IgD-negative memory B cell (primary cell): ENCODE measurements around the gene MAPK1. TPM values are rescaled to one million over a fixed set of nuclear protein-coding genes. Genes with fewer than 3 reads are reported as not detected.
"Not testable (repeated sequence)": the region's sequence is repeated elsewhere in the genome, so short reads cannot be mapped to it uniquely, and the experiment has no call there.

Source experiments
- H3K27ac Mint-ChIP-seq, 3 donors: one replicate each; pipeline ENCODE4 v1.8.0; 2020 to 2022; ENCODE audit warnings: mild to moderate bottlenecking in 3 of 3, mixed read lengths in 3 of 3, moderate library complexity in 1 of 3
- H3K27me3 Mint-ChIP-seq: one replicate; pipeline ENCODE4 v1.8.0; 2021; ENCODE audit warnings: mixed read lengths
- H3K36me3 Mint-ChIP-seq: one replicate; pipeline ENCODE4 v1.8.0; 2020; ENCODE audit warnings: mild to moderate bottlenecking, mixed read lengths
- H3K4me1 Mint-ChIP-seq, 3 donors: one replicate each; pipeline ENCODE4 v1.8.0; 2020 to 2022; ENCODE audit warnings: mixed read lengths in 3 of 3, mild to moderate bottlenecking in 1 of 3
- H3K4me3 Mint-ChIP-seq, 4 donors: one replicate each; pipeline ENCODE4 v1.8.0; 2020 to 2022; ENCODE audit warnings: mild to moderate bottlenecking in 4 of 4, mixed read lengths in 4 of 4, moderate library complexity in 3 of 4
- H3K9me3 Mint-ChIP-seq, 3 donors: one replicate each; pipeline ENCODE4 v1.8.0; 2020 to 2021; ENCODE audit warnings: mixed read lengths in 3 of 3, mild to moderate bottlenecking in 1 of 3
- polyA plus RNA-seq: library from polyadenylated mRNA; unstranded; fragments of 300-500 nt; fragmentation: Illumina TruSeq; gene quantifications from one replicate; pipeline ENCODE4 v1.2.3, GENCODE V29; 2021

MAPK1 gene
- polyA plus RNA-seq = 41.2 TPM

DNA sequence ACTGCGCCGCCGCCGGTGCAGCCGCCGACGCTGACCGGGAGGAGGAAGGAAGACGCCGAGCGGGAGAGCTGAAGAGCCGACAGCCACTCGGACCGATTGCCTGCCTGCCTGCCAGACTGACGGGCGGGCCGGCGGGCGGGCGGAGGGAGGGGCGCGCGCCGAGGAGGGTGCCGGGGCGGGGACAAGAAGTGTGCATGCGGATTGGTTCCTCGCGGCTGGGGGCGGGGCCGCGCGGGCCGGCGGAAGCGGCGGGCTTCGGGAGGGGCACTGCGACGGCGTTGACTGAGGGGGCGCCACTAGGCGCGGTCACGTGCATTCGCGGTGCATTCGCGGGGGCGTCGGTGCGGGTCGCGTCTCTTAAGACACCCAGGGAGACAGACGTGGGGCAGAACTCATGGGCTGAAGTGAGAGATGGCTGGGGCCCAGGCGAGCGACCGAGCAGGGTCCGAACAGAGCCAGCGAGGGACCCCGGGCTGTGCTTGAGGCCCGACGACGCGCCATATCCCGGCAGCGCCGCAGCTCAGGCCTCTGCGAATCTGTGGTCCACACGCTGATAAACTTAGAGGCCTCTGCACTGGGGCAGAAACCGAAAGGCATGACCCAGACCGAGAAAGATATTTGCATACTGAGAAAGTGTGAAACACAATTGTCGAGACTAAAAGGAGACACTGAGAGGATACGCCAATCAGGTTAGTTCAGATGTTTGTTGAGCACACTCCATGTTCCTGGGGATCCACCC, at the start of gene MAPK1:
TSS of gene MAPK1 (minus strand) at position 118 of the 739 bp plus-strand sequence. CDS start 205 bp downstream, outside the sequence.
- peaks cover 3% of the 10 kb centered on the region for H3K36me3 Mint-ChIP-seq
- H3K27me3 Mint-ChIP-seq = no peaks in the 10 kb centered on the region
- H3K27ac Mint-ChIP-seq = peak within 1 kb of the TSS; percentile 94 to 98 (median 98)
- peaks cover 2 to 4% (median 2%) of the 10 kb centered on the region in 3 donors for H3K9me3 Mint-ChIP-seq
- peak within 1 kb of the TSS; percentile 96 to 100 (median 98) for H3K4me3 Mint-ChIP-seq
- H3K4me1 Mint-ChIP-seq = peaks cover 23 to 42% (median 32%) of the 10 kb centered on the region in 3 donors

DNA sequence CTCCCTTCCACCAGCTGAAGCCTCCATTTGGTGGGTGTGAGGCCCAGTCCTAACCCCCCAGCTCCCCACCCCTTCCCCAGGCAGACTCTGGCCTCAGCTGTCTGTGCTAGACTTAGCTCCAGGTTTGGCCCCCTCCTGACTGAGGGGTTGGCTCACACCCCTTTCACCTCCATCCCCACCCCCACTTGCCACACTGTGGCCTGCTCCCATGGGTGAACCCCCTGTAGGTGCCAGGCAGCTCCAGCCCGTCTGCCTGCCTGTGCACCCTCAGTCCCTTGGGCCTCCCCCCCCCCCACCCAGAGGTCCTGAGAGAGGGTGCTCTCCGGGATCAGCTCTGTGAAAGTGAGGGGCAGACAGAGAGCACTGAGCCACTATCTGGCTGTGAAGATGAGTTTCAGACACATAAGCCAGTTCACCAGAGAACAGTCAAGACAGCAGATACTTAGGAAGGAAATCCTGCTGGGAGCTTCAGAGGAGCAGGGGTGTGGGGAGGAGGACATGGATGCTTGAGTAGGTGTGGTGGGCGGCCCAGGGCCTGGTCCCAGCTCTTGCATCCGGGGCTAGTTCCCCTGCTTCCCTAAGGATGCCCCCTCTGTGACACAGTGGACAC, 49.0 kb upstream of the MAPK1 start:
- Mint-ChIP-seq H3K27me3 (no peaks in the 10 kb centered on the region), H3K36me3 (no peaks in the 10 kb centered on the region), H3K9me3 (no peaks in the 10 kb centered on the region), H3K4me3 (no peak overlapping the region), H3K27ac (no peak overlapping the region), H3K4me1 (peaks cover 0 to 2% (median 2%) of the 10 kb centered on the region in 3 donors)

DNA sequence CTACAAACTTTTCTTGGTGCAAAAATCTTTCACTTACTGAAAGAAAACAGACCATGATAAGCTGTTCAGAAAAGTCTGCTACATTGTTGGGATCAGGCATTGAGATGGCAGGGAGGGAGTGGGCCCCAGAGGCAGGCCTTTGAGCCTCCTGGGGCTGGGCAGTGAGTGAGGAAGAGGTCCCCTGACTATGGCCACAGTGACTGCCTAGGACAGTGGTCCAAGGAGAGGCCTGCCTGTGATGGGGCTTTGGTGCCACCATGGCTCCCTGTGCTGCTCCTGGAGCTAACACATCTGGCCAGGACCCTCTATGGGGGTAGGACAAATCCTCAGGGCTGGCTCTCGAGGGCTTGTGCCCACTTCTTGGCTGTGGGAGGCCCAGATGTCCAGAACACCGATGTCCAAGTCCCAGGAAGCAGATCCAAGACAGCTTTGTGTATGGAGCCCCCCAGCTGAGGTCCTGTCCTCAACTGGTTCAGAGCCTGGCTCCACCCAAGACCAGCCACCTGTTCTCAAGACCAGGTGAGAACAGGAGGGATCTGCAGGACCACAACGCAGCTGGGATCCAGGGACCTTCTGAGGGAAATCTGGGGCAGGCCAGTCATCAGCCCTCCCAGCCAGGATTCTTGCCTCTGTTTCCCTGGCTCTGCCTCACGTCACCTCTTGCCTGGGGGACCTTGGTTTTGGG, 48.3 kb upstream of the MAPK1 start:
- H3K27ac Mint-ChIP-seq = no peak overlapping the region
- H3K27me3 Mint-ChIP-seq = no peaks in the 10 kb centered on the region
- no peak overlapping the region for H3K4me3 Mint-ChIP-seq
- H3K36me3 Mint-ChIP-seq = no peaks in the 10 kb centered on the region
- no peaks in the 10 kb centered on the region for H3K9me3 Mint-ChIP-seq
- H3K4me1 Mint-ChIP-seq = peaks cover 0 to 2% (median 2%) of the 10 kb centered on the region in 3 donors

DNA sequence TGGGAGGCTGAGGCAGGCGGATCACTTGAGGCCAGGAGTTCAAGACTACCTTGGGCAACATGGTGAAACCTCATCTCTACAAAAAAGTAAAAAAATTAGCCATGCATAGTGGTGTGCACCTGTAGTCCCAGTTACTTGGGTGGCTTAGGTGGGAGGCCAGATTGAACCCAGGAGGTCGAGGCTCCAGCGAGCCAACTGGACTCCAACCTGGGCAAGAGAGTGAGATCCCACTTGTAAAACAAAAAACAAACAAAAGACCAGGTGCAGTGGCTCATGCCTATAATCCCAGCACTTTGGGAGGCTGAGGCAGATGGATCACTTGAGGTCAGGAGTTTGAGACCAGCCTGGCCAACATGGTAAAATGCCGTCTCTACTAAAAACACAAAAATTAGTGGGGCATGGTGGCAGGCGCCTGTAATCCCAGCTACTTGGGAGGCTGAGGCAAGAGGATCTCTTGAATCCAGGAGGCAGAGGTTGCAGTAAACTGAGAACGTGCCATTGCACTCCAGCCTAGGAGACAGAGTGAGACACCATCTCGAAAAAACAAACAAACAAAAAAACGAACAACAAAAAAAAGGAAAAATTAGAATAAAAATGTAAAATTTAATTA, 46.7 kb upstream of the MAPK1 start:
- H3K27me3 Mint-ChIP-seq, H3K4me3 Mint-ChIP-seq, H3K27ac Mint-ChIP-seq, H3K36me3 Mint-ChIP-seq, H3K4me1 Mint-ChIP-seq, H3K9me3 Mint-ChIP-seq: not testable (repeated sequence)

DNA sequence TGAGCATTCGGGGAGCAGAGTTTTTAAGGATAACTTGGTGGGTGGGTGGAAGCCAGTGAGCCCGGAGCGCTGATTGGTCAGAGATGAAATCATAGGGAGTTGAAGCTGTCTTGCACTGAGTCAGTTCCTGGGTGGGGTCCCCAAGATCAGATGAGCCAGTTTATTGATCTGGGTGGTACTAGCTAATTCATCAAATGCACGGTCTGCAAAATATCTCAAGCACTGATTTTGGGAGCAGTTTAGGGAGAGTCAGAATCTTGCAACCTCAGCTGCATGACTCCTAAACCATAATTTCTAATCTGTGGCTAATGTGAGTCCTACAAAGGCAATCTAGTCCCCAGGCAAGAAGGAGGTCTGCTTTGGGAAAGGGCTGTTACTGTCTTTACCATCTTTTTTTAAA, 42.9 kb upstream of the MAPK1 start:
- not testable (repeated sequence) for H3K36me3 Mint-ChIP-seq, H3K9me3 Mint-ChIP-seq, H3K4me3 Mint-ChIP-seq, H3K27me3 Mint-ChIP-seq, H3K4me1 Mint-ChIP-seq, H3K27ac Mint-ChIP-seq

DNA sequence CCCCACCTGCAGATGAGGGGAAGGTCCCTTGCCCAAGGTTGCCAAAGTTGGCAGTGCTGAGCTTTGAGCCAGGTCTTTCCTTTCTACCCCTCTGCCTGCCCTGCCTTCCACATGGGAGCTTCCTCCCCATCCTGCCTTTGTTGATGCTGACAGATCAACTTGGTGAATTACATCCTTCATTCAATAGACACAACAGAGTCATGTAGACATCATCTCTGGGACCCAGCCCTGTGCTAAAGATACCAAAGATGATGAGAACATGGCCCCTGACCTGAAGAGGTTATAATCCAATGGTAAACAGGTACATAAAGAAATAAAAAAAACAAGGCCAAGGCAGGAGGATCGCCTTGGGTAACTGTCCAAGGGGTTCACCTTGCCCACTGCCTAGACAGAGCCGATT, 42.4 kb upstream of the MAPK1 start:
- Mint-ChIP-seq H3K36me3 (peaks cover 2% of the 10 kb centered on the region), H3K4me1 (peaks cover 0 to 2% (median 2%) of the 10 kb centered on the region in 3 donors), H3K27ac (no peak overlapping the region), H3K27me3 (no peaks in the 10 kb centered on the region), H3K9me3 (no peaks in the 10 kb centered on the region), H3K4me3 (peak overlapping the region in 1 of 4 donors; percentile 37)

DNA sequence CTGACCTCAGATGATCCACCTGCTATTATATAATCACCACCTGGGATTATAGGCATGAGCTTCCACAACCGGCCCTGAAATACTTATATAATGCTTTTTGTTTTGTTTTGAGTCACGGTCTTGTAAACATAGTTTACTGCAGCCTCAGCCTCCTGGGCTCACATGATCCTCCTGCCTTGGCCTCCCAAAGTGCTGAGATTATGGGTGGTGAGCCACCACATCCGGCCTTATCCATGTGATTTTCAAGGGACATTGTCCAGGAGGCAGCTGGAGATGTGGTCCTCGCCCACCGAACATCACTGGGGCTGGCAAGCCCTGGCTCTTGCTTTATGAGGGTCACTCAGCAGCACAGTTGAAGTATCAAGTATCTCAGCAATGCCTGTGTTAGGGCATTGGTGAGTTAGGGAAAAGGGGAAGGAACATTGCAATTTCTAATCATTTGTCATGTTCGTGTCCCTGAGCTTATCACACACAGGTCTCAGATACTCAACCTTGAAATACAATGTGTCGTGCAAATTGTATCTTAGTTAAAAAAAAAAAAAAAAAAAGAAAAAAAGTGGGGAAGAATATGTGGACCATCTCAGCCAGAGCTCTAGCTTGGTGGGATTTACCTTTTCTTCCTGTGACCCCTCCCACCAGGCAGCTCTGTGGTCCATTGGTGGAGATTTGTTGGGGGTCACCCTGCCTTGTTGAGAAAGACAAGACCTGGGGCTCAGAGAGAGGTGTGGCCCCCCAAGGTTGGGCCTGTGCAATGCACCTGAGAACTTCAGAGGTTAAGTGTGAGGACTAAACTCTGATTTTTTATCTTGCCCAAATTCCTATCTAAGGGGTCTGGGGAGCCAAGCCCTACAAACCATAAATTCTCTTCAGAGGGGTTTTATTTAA, 40.4 kb upstream of the MAPK1 start:
- peaks cover 0 to 2% (median 2%) of the 10 kb centered on the region in 3 donors for H3K4me1 Mint-ChIP-seq

DNA sequence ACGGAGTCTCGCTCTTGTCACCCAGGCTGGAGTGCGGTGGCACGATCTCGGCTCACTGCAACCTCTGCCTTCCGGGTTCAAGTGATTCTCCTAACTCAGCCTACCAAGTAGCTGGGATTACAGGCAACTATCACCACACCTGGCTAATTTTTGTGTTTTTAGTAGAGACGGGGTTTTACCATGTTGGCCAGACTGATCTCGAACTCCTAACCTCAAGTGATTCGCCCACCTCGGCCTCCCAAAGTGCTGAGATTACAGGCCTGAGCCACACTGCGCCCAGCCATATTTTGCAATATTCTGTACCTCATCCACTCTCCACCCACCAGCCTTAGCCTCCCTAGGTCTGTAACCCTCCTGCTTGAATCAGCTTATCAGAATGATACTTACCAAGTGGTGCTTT, 37.8 kb upstream of the MAPK1 start:
- not testable (repeated sequence) for H3K27ac Mint-ChIP-seq, H3K36me3 Mint-ChIP-seq, H3K4me3 Mint-ChIP-seq

More for the DNA sequence above, 40.4 kb upstream of the MAPK1 start:
- H3K36me3 Mint-ChIP-seq = peaks cover 2% of the 10 kb centered on the region
- H3K4me3 Mint-ChIP-seq = no peak overlapping the region
- no peaks in the 10 kb centered on the region for H3K9me3 Mint-ChIP-seq
- no peak overlapping the region for H3K27ac Mint-ChIP-seq
- no peaks in the 10 kb centered on the region for H3K27me3 Mint-ChIP-seq

DNA sequence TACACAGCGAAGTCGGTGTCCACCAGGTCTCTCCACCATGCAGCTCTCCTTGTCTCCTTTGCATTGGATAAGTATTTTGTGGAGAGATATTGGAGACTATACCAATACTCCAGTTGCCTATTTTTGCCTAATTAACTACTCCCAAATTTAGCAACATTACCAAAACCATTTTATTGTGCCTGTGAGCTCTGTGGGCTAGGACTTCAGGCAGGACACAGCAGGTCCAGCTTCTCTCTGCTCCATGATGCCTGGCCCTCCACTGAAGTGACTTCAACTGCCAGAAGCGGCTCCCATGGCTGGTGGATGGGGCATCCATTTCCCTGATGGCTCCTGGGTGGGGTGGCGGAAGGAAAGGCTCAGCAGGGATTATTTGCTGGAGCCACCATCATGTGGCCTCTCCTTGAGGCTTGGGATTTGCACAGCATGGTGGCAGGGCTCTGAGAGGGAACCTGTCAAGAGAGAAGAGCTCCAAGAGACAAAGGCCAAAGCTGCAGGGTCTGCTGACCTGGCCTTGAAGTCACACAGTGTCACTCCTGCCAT, 36.9 kb upstream of the MAPK1 start:
- no peak overlapping the region for H3K4me3 Mint-ChIP-seq
- H3K4me1 Mint-ChIP-seq = peaks cover 0 to 3% (median 2%) of the 10 kb centered on the region in 3 donors
- no peaks in the 10 kb centered on the region for H3K9me3 Mint-ChIP-seq
- peaks cover 2% of the 10 kb centered on the region for H3K36me3 Mint-ChIP-seq
- no peaks in the 10 kb centered on the region for H3K27me3 Mint-ChIP-seq
- no peak overlapping the region for H3K27ac Mint-ChIP-seq

More for the DNA sequence above, 37.8 kb upstream of the MAPK1 start:
- not testable (repeated sequence) for H3K4me1 Mint-ChIP-seq, H3K27me3 Mint-ChIP-seq, H3K9me3 Mint-ChIP-seq

DNA sequence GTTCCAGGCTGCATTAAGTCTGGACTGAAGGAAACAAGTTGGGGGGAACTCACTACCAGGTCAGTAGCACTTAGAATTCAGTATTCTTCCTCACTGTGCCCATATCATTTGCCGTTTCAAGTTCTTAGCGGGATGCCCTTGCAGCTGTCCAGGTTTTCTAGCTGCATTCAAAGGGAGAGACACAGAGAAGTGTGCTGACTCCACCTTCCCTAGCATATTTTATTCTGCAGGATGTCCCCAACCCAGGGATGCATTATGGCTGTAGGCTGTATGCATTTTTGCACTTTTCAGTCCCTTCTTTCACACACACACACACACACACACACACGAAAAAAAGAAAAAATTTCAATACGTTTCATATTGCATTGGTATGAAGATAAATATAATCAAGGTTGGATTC, 35.8 kb upstream of the MAPK1 start:
- no peaks in the 10 kb centered on the region for H3K9me3 Mint-ChIP-seq
- H3K27ac Mint-ChIP-seq = no peak overlapping the region
- peaks cover 0 to 3% (median 2%) of the 10 kb centered on the region in 3 donors for H3K4me1 Mint-ChIP-seq
- H3K4me3 Mint-ChIP-seq = no peak overlapping the region
- H3K36me3 Mint-ChIP-seq = peaks cover 2% of the 10 kb centered on the region
- H3K27me3 Mint-ChIP-seq = no peaks in the 10 kb centered on the region

DNA sequence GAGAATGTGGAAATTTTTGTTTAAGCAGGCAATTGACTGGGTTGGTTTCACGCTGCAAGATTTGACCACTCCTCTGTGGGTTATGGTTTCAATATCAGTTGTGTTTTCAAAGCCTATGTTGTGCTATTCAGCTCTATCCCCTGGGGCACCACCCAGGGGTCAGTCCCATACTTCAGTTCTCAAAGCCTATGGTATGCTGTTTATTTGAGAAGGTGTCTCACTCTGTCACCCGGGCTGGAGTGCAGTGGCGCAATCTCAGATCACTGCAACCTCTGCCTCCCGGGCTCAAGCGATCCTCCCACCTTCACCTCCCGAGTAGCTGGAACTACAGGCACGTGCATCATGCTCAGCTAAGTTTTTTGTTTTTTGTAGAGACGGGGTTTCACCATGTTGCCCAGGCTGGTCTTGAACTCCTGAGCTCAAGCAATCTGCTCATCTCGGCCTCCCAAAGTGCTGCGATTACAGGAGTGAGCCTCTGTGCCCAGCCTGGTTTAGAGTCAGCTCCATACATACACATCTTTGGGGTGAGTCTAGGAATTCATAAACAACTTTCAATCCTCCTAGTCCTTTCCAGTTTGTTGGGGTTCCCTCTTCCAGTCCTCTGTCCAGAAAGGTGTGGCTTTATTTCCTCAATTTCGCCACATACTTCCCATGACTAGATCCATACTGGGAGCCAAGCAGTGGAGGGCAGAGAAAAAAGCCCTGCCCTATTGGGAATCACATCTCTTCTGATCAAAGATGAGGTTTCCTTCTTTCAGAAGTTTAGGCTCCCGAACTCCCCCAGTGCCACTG, 35.0 kb upstream of the MAPK1 start:
- Mint-ChIP-seq H3K27ac (no peak overlapping the region), H3K9me3 (no peaks in the 10 kb centered on the region), H3K4me1 (peaks cover 0 to 3% (median 2%) of the 10 kb centered on the region in 3 donors), H3K4me3 (no peak overlapping the region), H3K27me3 (no peaks in the 10 kb centered on the region), H3K36me3 (peaks cover 2% of the 10 kb centered on the region)

DNA sequence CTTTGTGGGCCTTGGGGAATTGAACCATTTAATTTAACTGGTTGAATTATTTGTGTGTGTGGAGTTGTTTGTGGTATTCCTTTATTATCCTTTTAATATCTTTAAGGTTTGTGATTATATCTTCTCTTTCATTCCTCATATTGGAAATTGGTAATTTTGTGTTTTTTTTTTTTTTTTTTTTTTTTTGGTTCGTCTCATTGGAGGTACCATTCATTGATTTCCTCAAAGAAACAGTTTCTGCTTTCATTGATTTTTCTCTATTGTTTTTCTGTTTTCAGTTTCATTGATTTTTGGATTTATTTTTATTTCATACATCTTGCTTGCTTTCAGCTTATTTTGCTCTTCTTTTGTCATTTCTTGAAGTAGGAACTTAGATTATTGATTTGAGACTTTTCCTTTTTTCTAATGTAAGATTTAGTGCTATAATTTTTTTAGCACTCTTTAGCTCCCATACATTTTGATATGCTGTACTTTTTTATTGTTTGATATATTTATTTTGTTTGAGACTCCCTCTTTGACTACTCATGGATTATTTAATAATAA, 31.0 kb upstream of the MAPK1 start:
- Mint-ChIP-seq H3K4me3 (no peak overlapping the region), H3K4me1 (peaks cover 0 to 3% (median 2%) of the 10 kb centered on the region in 3 donors), H3K27ac (peak overlapping the region in 1 of 3 donors; percentile 31), H3K27me3 (no peaks in the 10 kb centered on the region), H3K9me3 (no peaks in the 10 kb centered on the region), H3K36me3 (no peaks in the 10 kb centered on the region)

DNA sequence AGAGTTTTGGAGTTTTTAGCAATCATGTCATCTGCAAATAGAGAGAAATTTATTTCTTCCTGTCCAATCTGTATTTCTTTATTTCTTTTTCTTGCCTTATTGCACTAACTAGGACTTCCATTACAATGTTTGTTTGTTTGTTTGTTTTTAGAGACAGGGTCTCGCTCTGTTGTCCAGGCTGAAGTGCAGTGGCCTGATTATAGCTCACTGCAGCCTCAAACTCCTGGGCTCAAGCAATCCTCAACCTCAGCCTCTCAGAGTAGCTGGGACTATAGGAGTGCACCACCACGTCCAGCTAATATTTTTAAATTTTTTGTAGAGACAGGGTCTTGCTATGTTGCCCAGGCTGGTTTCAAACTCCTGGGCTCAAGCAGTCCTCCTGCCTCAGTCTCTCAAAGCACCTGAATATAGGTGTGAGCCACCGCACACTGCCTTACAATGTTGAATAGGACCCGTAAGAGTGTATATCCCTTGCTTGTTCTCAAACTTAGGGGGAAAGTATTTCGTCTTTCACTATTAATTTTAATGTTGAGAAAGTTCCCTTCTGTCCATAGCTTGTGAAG, 29.6 kb upstream of the MAPK1 start:
- Mint-ChIP-seq H3K27ac (no peak overlapping the region), H3K4me3 (no peak overlapping the region), H3K4me1 (peaks cover 0 to 3% (median 2%) of the 10 kb centered on the region in 3 donors), H3K9me3 (no peaks in the 10 kb centered on the region), H3K36me3 (no peaks in the 10 kb centered on the region), H3K27me3 (no peaks in the 10 kb centered on the region)
